Endometrial microvascular endothelial cells (primary cell): ENCODE data around the gene DROSHA. TPM values are rescaled to one million over a fixed set of nuclear protein-coding genes. Genes with fewer than 3 reads are reported as not detected.

Source experiments
- in situ Hi-C: cut with HindIII; loops from 2 replicates; pipeline ENCODE4 v1.10.0; 2017; ENCODE audit warnings: low sequenced_read_pairs, low pct_unique_long_range_greater_than_20kb; ENCODE audit errors: inconsistent ontology term
- total RNA-seq: library from RNA; depleted of rRNA; stranded (reverse); fragments of >200 nt; gene quantifications from one replicate; pipeline ENCODE4 v1.2.3, GENCODE V29; 2015; ENCODE audit errors: inconsistent ontology term

Gene DROSHA
- total RNA-seq, 1 donor from 2014 or later = 35.7 TPM

DNA sequence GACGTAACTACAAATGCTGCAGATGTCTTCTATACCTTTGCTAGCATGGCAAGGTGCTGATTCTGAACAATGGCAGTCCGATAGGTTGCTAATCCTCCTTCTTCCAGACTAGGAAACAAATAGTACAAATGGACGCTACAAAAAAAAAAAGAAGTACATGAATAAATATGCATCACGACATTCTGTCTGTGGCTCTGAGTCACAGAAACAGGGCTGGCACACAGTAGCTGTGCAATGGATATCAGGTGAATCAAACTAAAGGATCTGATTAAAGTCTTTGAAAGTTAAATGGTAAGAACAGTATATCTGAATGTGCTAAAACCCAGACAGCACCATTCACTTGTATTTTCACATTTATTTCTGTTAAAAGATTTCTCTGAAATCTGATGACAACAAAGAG, 96.2 kb downstream of the DROSHA start:
- in situ Hi-C loops = no loop called here

DNA sequence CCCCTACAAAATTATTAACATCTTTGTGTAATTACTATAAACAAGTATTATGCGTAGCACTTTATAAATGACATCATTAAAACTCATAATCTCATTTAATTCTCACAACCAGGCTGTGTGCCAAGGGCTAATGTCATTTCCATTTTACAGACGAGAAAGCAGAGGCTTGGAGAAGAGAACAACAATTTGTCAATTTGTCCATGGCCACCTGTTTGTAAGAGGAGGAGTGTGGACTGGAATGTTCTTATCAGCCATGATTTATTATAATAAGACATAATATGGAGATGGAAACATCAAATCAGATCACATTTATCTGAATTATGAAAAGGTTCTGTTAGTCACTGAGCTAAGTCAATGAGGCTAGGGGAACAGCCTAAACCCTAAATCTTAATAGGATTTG, 97.0 kb downstream of the DROSHA start:
- in situ Hi-C loops = no loop called here

DNA sequence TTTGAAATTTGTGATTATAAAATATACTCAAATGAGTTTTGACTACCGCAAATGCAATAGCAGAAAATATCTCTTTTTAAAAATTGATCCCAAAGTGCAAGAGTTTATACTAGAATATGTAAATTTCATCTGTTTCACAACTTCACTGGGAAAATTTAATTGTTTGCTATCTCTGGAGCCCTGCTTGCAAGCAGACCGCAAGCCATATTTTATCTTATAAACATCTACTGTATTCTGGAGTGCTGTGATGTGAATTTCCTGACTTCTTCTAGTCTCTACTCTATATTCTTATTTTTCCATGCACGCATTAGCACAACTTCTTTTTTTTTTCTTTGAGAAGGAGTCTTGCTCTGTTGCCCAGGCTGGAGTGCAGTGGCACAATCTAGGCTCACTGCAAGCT, 98.7 kb downstream of the DROSHA start:
- in situ Hi-C loops = no loop called here

DNA sequence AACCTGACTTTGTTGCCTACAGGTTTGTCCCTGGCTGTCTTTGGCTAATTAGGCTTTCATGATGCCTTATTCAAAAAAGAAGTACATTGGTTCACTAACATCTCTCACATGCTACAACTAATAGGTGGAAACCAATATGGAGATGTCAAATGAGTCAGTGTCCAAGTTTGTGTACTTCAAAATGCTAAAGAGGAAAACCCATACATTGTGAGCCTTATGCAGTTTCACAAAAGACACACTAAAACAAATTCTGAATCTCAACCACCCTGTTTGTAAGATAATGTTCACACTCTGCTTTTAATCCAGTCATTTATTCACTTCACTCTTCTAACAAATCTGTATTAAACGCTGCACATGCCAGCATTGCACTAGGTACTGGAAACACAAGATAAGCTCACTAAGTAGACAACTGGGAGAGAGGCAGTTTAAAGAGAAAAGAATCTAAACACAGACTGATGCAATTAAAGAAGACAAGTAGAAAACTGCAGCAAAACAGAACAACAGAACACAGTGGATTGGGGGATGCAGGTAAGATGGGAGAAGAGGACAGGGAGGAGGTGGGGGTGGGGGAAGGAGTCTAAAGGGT, 104.1 kb downstream of the DROSHA start:
- in situ Hi-C loops = no loop called here

DNA sequence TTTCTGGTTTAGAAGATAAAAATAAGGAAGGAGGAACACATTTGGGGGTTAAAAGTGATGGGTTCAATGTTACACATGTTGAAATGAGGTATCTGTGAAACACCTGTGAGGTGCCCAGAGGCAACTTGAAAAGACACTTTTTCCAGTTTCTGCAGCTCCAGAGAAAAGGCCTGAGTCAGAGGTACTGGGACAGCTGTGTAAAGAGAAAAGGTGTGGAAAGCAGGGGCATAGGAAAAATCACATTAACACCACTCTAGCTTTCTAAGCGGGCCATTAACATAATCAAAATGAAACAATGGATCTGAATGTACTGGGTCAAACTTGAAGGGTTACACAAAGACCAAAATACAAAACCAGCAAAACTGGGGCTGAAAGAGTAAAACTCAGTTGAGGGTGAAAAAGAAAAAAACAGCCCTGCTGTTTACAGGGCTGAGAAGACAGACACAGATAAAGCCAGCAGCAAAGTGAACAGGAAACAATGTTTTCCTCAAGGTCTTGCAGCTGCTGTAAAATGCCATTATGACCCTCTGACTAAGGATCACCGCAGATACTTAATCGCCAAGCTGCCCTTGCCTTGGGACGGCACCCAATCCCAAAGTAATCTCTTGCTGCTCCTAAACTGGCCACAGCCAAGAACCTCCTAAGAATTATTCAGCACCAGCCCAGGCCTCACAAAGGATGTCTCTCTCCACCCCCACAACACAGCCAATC, 104.7 kb downstream of the DROSHA start:
- in situ Hi-C loops = no loop called here

DNA sequence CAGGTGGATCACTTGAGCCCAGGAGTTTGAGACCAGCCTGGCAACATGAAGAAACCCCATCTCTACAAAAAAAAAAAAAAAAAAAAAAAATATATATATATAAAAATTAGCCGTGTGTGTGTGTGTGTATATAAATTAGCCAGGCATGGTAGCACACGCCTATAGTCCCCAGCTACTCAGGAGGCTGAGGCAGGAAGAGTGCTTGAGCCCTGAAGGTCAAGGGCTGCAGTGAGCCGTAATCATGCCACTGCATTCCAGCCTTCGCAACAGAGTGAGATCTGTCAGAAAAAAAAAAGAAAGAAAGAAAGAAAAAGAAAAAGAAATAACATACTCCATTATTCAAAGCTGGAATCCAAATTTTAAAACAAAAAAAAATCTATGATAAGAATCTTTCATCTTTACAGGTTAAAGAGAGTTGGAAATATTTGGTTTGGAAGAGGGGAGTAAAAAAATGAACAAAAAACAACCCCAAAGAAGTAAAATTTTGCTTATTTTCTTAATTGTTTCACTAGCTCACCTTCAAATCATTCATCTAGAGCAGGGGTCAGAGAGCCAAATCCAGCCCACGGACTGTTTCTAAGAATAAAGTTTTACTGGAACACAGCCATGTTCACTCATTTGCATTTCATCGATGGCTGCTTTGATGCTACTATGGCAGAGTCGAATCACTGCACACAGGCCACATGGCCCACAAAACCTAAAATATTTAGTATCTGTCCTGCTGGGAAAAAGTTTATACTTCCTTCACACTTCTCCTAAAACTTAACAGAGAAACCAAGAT, 109.9 kb downstream of the DROSHA start:
- in situ Hi-C loops = no loop called here

DNA sequence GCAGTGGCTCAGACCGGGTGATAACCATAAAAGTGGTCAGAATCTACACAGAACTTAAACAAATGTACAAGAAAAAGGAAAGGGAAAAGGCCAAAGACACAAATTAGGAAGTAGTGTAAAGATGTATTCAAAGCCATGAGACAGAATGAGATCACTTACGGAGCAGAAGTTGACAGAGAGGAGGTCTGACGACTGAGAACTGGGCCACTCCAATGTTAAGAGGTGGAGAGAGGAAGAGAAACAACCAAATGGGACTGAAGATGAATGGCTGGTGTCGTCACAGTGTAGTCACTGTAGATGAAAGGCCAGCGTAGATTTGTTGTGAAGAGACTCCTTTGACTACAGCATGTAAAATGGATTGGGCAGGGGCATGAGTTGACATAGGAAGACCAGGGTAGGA, 114.4 kb downstream of the DROSHA start:
- in situ Hi-C loops = no loop called here

DNA sequence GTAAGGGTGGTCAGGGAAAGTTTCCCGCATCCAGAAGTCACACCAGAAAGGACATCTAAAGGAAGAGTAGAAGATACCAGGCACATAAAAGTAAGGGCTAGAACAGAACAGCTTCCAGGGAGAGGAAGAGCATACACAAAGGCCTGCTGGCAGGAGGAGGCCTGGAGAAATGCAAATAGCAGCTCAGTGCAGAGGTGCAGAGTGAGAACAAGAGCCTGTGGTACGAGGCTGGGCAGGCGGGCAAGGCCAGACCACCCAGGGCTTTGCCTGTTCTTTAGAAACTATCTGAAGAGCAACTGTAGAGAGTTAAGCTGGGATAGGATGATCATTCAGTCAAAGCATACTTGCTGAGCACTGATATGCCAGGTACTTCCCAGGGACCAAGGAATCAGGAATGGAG, 115.3 kb downstream of the DROSHA start:
- in situ Hi-C loops = no loop called here

DNA sequence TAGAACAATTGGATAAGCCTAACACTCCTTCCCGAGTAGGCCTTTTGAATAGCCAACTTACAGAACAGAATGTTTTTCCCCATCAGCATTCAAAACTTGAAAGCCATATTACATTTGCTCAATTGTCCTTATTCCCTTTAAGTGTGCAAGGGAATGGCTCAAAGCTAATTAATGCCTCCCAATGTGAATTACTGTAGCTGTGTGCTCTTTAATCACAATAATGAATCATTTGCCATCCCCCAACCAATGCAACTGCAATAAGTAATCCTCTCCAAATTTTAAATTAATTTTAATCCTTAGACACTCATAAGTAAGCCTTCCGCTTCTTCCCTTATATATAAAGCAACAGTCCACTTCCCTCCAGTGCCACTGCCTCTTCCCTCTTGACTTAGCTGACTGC, 115.9 kb downstream of the DROSHA start:
- in situ Hi-C loops = no loop called here

DNA sequence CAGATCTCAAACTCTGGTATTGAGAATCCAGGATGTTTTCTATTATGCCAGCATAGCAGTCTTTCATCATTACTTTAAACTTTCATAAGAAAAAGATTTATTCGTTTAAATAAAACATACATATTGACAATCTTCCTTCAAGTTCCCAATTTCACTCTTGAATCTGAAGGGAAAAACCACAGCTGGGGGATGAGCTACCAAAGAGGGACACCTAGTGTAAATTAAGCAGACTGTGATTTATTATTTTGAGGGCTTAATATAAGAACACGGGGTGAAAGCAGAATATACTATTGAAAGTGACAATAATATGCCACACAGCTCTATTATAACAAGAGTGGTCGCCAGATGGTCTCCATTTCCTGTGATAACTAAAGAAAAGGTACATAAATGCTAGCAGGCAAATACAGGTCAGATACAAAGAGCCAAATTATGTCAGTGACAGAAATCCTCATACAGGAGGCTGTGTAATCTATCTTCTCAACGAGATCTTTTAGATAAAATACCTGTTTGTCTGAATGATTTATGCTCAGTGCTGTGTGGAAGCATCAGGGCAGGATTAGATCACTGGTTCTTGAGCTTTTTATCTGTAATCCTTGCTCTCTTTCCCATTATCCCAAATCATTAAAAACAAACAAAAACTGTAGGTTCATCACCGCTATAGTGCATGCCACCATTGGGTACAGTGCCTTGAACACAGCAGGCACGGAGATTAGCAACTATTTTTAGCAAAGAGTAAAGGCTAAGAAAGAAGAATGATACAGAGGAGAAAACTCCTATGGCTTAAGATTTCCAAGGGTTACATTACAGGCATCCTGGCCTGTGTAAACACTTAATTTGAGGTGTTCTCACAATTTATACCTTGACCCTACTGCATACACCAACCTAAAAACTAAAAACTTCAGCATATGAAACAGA, 116.6 kb downstream of the DROSHA start:
- in situ Hi-C loops = no loop called here

DNA sequence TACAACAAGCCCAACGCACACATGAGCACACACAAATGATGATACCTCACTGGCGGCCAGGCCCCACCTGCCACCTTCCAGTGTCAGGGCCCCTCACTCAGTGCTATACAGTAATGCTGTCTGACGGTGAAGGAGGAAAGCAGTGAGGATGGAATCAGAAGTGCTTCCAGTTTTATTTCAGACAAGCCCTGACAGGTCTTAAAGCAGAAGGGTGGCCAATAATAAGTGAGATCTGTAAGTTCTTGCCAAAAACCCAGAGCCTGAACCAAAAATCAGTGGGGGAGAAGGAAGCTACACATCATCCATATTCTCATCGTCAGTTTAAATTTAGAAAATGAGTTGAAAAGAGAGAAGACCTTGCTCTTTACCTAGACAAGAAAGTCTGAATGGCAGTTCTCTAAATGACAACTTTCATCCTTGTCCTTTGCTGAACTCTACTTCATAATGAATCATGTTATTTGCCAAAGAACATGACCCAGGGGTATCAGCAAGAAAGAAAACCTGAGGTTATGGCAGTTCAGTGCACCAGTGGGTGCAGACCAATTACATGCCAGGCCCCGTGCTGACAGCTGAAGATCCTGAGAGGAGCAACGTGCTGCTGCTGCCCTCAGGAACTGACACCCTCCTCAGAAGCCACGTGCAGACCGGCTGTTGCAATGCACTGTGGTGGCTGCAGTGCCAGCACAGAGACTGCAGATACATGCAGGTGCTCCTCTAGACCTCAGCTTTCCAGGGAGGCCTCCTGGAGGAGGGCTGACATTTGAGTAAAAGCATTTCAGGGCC, 118.7 kb downstream of the DROSHA start:
- in situ Hi-C loops = no loop called here

DNA sequence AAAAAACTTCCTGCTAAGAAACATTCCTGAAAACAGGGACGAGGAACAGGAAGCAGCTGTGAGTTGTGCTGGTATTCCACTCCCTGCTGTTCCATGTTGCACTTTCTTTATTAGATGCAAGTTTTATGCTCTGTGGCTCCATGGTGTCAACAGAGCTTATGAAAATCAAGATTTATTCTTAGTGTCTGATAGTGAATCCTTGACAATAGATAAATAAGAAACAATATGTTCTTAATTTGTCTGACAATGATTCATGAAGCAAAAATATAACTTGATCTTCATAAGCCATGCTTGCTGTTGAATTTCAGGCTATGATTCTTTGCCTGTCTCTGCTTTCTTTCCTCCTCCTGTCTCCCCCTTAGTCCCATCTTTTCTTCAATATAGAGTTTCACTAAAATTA, 119.6 kb downstream of the DROSHA start:
- in situ Hi-C loops = no loop called here

DNA sequence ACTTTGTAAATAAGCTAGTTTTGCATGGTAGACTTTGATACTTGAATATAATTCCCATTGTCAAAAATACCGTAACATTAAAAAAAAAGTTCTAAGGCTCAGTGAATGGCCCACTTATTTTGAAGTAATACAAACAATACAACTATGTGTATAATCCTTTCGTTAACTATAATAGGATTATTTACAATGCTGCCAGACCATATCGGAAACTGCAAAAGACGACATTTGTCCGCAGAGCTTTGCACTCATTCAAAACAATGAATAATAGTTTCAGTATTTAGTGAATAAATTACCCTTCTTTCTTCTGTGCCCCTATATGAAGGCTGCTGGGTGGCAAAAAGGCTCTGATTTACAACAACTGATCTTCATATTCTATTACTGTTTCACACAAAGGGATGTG, 121.8 kb downstream of the DROSHA start:
- in situ Hi-C loops = no loop called here

DNA sequence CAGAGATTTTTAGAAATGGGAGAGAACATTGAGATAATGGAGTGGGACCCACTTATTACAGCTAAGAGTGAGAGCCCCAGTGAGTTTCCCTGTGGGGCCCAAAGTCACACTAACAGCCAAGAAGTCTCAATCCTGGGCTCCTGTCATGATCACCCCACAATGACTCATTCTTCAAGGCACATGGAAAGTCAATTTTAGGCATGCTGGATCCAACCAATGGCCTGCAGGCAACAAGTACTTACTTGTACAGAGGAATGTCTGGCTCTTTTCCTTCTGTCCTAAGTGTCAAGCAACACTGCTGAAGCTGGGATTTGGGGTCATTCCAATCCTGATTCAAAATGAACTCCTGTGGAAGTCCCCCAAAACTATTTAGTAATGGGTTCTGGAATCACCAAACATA, 123.1 kb downstream of the DROSHA start:
- in situ Hi-C loops = no loop called here

DNA sequence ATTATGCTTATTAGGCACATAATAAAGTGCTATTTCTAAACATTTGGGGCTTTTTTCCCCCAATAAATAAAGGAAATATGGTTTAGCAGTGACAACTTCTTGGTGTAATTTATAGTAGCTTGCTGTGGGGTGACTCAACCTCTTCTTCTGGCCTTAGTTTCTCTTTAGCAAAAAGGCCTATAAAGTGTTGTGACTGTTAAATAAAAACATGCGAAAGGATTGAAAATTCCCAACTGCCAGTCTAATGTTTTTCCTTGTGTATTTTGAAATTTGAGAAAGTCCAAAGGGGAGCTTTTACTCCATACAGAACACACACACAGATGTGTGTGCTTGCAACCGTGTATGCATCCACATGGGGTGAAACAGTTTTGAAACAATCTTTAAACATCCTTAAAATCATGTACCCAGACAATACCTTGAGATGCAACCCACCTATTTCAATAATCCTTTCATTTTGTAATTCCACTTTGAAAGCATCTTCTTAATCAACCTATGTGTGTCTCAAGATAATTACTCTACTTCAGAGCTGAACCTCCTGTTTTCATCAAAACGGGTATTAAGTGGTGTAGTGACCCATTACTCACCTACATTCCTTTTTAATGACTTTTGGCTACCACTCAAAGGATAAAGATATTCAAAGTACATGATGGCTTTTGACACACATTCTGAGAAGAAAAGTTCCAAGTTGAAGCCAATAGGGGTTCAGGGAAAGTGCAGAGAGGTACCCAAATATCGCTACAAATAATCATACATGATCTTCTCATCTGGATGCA, 123.8 kb downstream of the DROSHA start:
- in situ Hi-C loops = no loop called here

DNA sequence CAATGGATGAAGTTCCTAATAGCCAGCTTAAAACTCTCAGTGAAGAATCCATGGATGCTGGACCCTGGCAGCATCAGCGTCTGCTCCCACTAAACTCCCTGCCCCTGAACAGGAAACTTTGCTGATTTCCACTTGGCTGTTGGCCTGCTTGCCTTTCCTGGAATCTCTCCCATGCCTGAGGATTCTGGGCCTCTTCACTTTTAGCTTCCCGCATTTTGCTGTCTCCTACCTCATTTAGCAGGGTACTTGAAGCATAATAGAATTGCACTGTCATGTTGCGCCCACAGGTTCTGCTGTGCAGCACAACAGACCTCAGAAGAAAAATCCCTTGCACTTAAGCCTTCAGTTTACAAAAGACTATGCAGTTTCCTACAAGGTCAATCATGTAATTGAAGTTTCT, 127.6 kb downstream of the DROSHA start:
- in situ Hi-C loops = no loop called here

DNA sequence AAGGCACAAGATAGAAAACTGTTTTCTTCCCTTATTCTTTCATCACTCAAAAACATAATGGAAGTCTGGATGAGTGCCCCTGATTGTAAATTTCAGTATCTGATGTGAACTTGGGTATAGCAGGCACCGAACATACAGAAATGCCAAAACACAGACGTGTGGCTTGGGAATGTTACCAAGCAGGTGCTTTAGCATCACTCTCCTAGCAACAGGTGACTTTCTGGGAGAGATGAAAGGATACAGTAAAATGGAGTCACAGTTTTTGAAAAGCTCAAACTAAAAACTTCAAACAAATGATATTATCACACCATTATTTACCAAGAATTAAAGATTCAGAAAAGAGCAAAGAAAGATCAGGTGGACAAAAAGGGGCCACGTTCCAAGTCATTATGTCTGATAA, 130.2 kb downstream of the DROSHA start:
- in situ Hi-C loops = no loop called here
